Endothelial cell of umbilical vein (primary cell): ENCODE results near the gene ATP2B2. TPM values are rescaled to one million over a fixed set of nuclear protein-coding genes. Genes with fewer than 3 reads are reported as not detected.

ENCODE experiments used
- BruUV-seq: library from RNA; stranded (reverse); fragments of 400-500 nt; replicated peaks from 2 replicates; lab custom pipeline; 2021; lab: Mats Ljungman, UMichigan
- CTCF ChIA-PET: fragments of 300-600, 350-600 bp; sonication (Branson Sonifier 250); formaldehyde crosslinking; loops from one replicate; lab custom pipeline; 2021; ENCODE audit warnings: antibody characterized with exemption, inconsistent platforms; lab: Charles Lee
- POLR2A ChIA-PET: fragments of 300-600, 350-600 bp; sonication (Branson Sonifier 250); formaldehyde crosslinking; loops from one replicate; lab custom pipeline; 2021; ENCODE audit warnings: antibody characterized with exemption, inconsistent platforms; lab: Charles Lee
- DNase-seq: peaks from one replicate; pipeline ENCODE4 v3.0.0-alpha.2; 2011; ENCODE audit warnings: low read depth, low spot score
- FAIRE-seq: peaks from 2 replicates; lab custom pipeline; 2011; peaks lifted over from hg19 to GRCh38; lab: Jason Lieb, UNC
- H2AFZ ChIP-seq: 2 replicates; pipeline ENCODE4 v1.6.0; 2012; ENCODE audit warnings: low read depth, low read length, control low read depth, inconsistent platforms
- H3K27ac ChIP-seq: 2 replicates; pipeline ENCODE4 v1.5.1; 2011; ENCODE audit warnings: low read depth, mild to moderate bottlenecking, control low read depth, low read length, moderate library complexity; ENCODE audit not compliant: insufficient read depth
- H3K27me3 ChIP-seq, 2 experiments: 2 replicates each; pipeline versions ENCODE4 v1.6.0 to v1.6.1; 2011; ENCODE audit warnings: low read length in 2 of 2, mixed read lengths in 1 of 2; ENCODE audit not compliant: control insufficient read depth in 2 of 2, insufficient read depth in 2 of 2
- H3K36me3 ChIP-seq, 2 experiments: 2 replicates in 1 of 2; 3 replicates in 1 of 2; pipeline ENCODE4 v1.5.1; 2011; ENCODE audit warnings: low read length in 2 of 2, mild to moderate bottlenecking in 1 of 2, moderate library complexity in 1 of 2; ENCODE audit not compliant: control insufficient read depth in 2 of 2, insufficient read depth in 2 of 2; ENCODE audit errors: extremely low read depth in 1 of 2
- H3K4me1 ChIP-seq: 3 replicates; pipeline ENCODE4 v1.5.1; 2011; ENCODE audit warnings: mild to moderate bottlenecking, low read length; ENCODE audit not compliant: control insufficient read depth, insufficient read depth; ENCODE audit errors: extremely low read depth
- H3K4me2 ChIP-seq: 2 replicates; pipeline ENCODE4 v1.6.1; 2011; ENCODE audit warnings: low read length, control low read depth, mixed read lengths; ENCODE audit not compliant: insufficient read depth
- H3K4me3 ChIP-seq, 3 experiments: fragments of 200-600 bp in 1 of 3; sonication (generic), shearing (Covaris generic) in 1 of 3; replicated peaks in 1 of 3; 2 replicates each; pipeline ENCODE4 v1.5.1; 2011 to 2016; ENCODE audit warnings: control low read depth in 3 of 3, low read length in 3 of 3, mild to moderate bottlenecking in 2 of 3, inconsistent platforms in 1 of 3, low read depth in 1 of 3, moderate library complexity in 1 of 3; ENCODE audit not compliant: insufficient read depth in 1 of 3
- H3K79me2 ChIP-seq: 2 replicates; pipeline ENCODE4 v1.6.0; 2012; ENCODE audit warnings: low read length, inconsistent platforms; ENCODE audit not compliant: control insufficient read depth, insufficient read depth
- H3K9ac ChIP-seq: replicated peaks from 2 replicates; pipeline ENCODE3; 2011; ENCODE audit warnings: low read length, control low read depth; ENCODE audit not compliant: insufficient read depth; ENCODE audit errors: extremely low read depth
- H3K9me1 ChIP-seq: replicated peaks from 3 replicates; pipeline ENCODE4 v1.6.0; 2011; ENCODE audit warnings: mild to moderate bottlenecking, low read length; ENCODE audit not compliant: control insufficient read depth, insufficient read depth; ENCODE audit errors: extremely low read depth
- H3K9me3 ChIP-seq: replicated peaks from 2 replicates; pipeline ENCODE4 v1.5.1; 2012; ENCODE audit warnings: low read length, inconsistent platforms; ENCODE audit not compliant: control insufficient read depth, insufficient read depth
- H4K20me1 ChIP-seq: replicated peaks from 2 replicates; pipeline ENCODE3; 2011; ENCODE audit warnings: mild to moderate bottlenecking, low read length; ENCODE audit not compliant: control insufficient read depth, insufficient read depth; ENCODE audit errors: extremely low read depth
- EZH2 ChIP-seq: IDR thresholded peaks from 2 replicates; pipeline ENCODE4 v1.6.1; 2012; ENCODE audit warnings: borderline replicate concordance, low read depth, mild to moderate bottlenecking, moderate library complexity, low read length, inconsistent platforms; ENCODE audit not compliant: severe bottlenecking
- GATA2 ChIP-seq: IDR thresholded peaks from 2 replicates; pipeline ENCODE4 v1.7.0; 2011; ENCODE audit warnings: low read depth, mild to moderate bottlenecking, moderate library complexity, mixed read lengths, low read length; ENCODE audit not compliant: insufficient read length, insufficient read depth
- JUN ChIP-seq: IDR thresholded peaks from 2 replicates; pipeline ENCODE4 v1.6.1; 2011; ENCODE audit warnings: borderline replicate concordance, low read depth; ENCODE audit not compliant: insufficient read length, insufficient read depth
- MAX ChIP-seq: IDR thresholded peaks from 2 replicates; pipeline ENCODE4 v1.6.1; 2011; ENCODE audit not compliant: insufficient read depth, insufficient read length
- MYC ChIP-seq: IDR thresholded peaks from one replicate; pipeline ENCODE4 v1.6.1; 2011; ENCODE audit warnings: mild to moderate bottlenecking, low read depth, low read length
- POLR2A ChIP-seq: IDR thresholded peaks from 2 replicates; pipeline ENCODE4 v1.6.1; 2012; ENCODE audit warnings: low read depth, mild to moderate bottlenecking, control low read depth, low read length
- POLR2AphosphoS5 ChIP-seq: IDR thresholded peaks from 2 replicates; pipeline ENCODE4 v1.6.1; 2012; ENCODE audit warnings: low read depth, mild to moderate bottlenecking, control low read depth, low read length, moderate library complexity; ENCODE audit not compliant: insufficient read depth
- dilution Hi-C: fragments of 300-500 bp; cut with MboI; formaldehyde crosslinking; loops from one replicate; pipeline ENCODE4 v1.15.0; 2019; ENCODE audit warnings: low sequenced_read_pairs; ENCODE audit not compliant: extremely low pct_ligation_motif_present
- intact Hi-C: fragments of 100-400 bp; cut with micrococcal nuclease; formaldehyde crosslinking; loops from one replicate; pipeline ENCODE4 v1.10.0; 2022
- polyA plus RNA-seq, 4 experiments: library from polyadenylated mRNA; depleted of rRNA in 3 of 4; stranded (reverse) in 3 of 4; unstranded in 1 of 4; fragments of >200 nt; gene quantifications; 2 replicates each; pipeline versions ENCODE4 v1.2.1 to v1.2.3, GENCODE V29; 2011 to 2012; ENCODE audit warnings: missing spikeins in 1 of 4
- total RNA-seq: library from RNA; stranded (reverse); gene quantifications from 2 replicates; pipeline ENCODE4 v1.2.3, GENCODE V29; 2021
- TF ChIP-seq, protein P1 (sequence below), 2 donors: IDR thresholded peaks; 1 replicate in 1 of 2; 2 replicates in 1 of 2; pipeline ENCODE4 v1.5.1; 2011; ENCODE audit warnings: low read length in 2 of 2, mild to moderate bottlenecking in 2 of 2, moderate library complexity in 2 of 2, control low read depth in 1 of 2, inconsistent platforms in 1 of 2, low read depth in 1 of 2; ENCODE audit not compliant: insufficient read depth in 1 of 2; ENCODE audit errors: extremely low read depth in 1 of 2

Gene ATP2B2
- total and polyA plus RNA-seq, 2 donors (not counting 3 experiments of a cell fraction or from before 2014, with no cell fraction given) = not detected

DNA sequence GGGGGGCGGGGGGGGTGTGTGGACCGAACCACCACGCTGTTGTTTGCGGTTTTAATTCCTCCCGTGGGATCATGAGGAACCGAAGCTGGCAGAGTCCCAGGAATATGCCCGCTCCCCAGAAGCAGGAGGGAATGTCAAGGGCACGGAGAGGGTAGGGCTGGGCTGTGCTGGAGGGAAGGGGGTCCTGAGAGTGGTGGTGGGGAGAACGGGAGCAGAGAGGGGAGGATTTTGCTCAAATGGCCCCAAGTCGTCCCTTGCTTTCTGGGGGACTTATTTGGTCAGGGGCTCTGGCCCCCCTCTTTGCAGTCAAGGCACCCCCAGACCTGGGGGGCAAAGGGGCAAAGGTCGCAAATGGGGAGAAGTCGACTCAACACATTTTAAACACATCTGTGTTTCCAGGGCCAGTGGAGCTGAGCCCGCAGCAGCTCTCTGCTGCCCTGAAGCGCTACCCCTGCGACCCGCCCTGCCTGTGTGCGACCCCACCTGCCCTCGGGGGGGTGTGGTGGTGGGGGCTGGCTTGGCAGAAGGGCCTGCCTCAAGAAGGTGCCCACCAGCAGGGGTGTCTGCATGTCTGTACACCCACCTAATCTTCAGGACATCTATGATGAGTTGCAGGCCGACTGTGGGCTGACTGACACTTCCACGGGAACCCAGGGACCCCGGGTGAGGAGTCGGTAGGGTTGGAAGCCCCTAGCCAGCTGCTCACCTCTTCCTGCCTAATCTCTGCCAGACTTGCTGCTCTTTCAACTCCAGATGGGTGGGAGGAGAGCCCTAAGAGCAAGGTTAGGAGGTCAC is 602 bp upstream of the ATP2B2 start:
- dilution Hi-C loops (no loop called here), intact Hi-C loops (no loop called here)
- Histone ChIP-seq H3K4me2 (no peak overlapping the region), H3K4me3 (no peak overlapping the region), H3K9me1 (no peaks in the 10 kb centered on the region), H2AFZ (no peak overlapping the region), H3K36me3 (no peaks in the 10 kb centered on the region), H3K9ac (no peak overlapping the region), H3K27ac (no peak overlapping the region), H4K20me1 (no peaks in the 10 kb centered on the region), H3K9me3 (no peaks in the 10 kb centered on the region), H3K27me3 (peaks cover 10 to 12% of the 10 kb centered on the region in 2 experiments), H3K4me1 (no peaks in the 10 kb centered on the region), H3K79me2 (no peaks in the 10 kb centered on the region)
- TF ChIP-seq GATA2 (no peak), POLR2A (no peak), POLR2AphosphoS5 (no peak), MAX (no peak), EZH2 (peak; percentile 36), JUN (no peak), MYC (no peak)
- TF ChIP-seq, protein P1, sequence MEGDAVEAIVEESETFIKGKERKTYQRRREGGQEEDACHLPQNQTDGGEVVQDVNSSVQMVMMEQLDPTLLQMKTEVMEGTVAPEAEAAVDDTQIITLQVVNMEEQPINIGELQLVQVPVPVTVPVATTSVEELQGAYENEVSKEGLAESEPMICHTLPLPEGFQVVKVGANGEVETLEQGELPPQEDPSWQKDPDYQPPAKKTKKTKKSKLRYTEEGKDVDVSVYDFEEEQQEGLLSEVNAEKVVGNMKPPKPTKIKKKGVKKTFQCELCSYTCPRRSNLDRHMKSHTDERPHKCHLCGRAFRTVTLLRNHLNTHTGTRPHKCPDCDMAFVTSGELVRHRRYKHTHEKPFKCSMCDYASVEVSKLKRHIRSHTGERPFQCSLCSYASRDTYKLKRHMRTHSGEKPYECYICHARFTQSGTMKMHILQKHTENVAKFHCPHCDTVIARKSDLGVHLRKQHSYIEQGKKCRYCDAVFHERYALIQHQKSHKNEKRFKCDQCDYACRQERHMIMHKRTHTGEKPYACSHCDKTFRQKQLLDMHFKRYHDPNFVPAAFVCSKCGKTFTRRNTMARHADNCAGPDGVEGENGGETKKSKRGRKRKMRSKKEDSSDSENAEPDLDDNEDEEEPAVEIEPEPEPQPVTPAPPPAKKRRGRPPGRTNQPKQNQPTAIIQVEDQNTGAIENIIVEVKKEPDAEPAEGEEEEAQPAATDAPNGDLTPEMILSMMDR (IDR thresholded peaks at IDR 0.05; ENCODE audit: extremely low read depth in 1 of 2, insufficient read depth in 1 of 2, low read depth in 1 of 2, low read length in 2 of 2) = no peak
- DNase-seq (no peak), FAIRE-seq (no peak)
- BruUV-seq = no TSS peak
- POLR2A ChIA-PET = no interaction called here
- CTCF ChIA-PET = no interaction called here
